GM19193 (cell line): ENCODE measurements around the gene EGFL8.

Experiments used
- POLR2A ChIP-seq: IDR thresholded peaks from 4 replicates; pipeline ENCODE4 v1.6.1; 2011; ENCODE audit not compliant: insufficient read depth, insufficient read length; ENCODE audit errors: extremely low read depth

EGFL8 gene

DNA sequence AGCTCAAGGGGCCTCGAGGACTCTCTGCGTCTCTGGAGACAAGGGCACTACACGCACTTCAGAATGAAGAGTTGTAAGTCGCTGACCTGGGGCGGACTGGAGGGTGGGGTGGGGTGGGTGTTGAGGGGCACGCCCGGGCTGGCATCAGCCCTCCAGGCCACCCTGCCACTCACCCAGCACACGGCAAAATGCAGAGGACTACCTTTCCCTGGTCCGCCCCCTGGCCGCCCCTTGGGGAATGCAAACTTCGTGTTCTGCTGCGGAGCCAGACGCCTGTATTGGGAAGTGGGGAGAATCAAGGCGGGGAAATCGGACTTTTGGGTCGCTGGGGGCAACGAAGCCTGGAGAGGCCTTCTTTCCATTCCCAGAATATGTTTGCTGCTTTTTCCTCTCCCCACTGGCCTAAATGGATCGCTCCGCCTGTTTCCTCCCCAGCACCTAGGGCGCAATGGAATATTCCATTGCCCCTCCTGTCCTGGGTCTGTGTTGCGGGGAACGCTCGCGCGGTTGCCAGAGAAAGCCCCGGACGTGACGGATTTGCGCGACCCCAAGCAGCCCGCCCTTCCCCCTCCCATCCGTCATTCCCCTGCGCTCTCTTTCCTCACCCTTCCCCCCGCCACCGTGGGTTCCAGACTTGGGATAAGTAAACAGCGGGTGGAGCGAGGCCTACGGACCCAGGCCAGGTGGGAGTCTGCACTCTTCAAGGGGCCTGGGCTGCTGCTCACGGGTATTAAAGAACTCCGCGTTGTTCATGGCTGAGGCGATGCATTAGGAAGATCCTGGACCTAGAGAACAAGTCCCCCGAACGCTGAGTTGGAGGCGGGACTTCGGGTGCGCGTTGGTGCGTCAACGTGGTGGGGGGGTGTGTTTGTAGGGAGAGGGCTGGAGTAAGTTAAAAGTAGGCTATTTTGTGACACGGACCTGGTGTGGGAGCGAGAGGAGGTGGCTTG lies 10.6 kb upstream of the EGFL8 start, which contains the start of gene PPT2:
Gene PPT2 (plus strand): TSS at position 578 of the 950 bp plus-strand sequence. CDS start 454 bp downstream, outside the sequence.
- TF ChIP-seq POLR2A, result no peak

DNA sequence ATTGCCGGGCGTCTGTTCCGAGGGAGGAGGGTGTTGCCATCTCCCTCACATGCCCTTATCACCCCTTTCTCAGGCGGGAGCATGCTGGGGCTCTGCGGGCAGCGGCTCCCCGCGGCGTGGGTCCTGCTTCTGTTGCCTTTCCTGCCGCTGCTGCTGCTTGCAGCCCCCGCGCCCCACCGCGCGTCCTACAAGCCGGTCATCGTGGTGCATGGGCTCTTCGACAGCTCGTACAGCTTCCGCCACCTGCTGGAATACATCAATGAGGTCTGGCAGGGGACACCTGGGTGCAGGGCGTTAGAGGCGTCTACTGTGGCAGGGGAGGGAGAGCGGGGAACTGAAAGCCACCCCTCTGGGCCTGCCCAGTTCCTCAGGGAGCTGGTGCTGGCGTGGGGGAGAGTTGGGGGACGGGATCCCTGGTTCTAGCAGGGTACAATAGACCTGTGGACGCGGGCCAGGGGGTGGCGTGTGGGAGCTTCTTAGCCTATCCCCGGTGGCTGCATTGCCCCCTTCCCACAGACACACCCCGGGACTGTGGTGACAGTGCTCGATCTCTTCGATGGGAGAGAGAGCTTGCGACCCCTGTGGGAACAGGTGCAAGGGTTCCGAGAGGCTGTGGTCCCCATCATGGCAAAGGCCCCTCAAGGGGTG lies 9.8 kb upstream of the EGFL8 start:
- TF ChIP-seq POLR2A, result no peak

DNA sequence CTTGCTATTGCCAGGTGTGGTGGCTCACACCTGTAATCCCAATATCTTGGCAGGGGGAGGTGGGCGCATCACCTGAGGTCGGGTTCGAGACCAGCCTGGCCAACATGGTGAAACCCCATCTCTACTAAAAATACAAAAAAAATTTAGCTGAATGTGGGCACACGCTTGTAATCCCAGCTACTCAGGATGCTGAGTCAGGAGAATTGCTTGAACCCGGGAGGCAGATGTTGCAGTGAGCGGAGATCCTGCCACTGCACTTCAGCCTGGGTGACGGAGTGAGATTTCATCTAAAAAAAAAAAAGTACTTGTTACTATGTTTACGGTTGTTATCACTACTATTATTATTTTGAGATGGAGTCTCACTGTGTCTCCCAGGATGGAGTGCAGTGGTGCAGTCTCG lies 7.5 kb upstream of the EGFL8 start:
- no peak for TF ChIP-seq POLR2A

DNA sequence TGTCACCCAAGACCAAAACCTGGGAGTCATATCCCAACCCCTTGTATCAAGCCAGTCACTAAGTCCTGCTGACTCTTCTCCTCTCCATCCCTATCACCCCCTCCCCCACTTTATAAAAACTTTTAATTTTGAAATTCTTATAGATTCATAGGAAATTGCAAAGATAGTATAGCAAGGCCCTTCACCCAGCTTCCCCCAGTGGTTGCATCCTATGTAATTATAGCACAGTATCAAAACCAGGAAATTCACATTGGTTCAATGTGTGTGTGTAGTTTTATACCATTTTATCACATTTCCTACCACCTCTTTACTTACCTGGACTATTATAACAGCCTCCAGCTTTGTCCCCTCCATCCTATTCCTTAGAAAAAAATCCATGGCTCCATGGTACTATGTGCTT lies 6.3 kb upstream of the EGFL8 start:
- no peak for TF ChIP-seq POLR2A

DNA sequence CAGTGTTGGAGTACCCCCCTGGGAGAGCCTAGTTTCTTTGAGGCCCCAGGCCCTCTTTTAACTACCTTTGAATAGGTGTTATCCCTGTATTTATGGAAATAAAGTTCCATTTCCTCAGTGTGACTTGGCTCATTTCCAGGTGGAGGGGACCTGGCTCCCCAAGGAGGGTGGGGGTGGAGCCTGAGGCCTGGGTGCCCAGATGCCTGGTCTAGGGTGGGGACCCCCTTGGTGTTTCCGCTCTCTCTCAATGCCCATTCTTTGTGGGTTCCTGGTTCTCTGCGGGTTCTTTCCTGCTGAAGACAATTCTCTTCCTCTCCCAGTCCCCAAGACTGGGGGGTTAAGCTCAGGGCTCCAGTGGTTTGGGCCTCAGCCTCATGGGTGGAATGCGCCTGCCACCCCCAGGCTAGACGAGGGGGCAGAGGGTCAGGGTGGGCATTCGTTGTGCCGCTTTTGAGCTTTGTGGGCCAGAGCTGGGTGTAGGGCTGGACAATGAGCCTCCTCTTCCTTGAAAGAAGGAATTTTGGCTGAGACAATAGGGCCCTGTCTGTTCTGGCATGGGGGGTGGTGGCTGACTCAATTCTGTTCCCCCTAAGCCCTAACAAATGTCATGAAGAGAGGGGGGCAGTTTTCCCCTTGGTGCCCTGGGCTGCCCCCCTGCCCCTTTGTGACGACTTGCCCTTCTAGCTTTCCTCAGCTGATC lies 686 bp upstream of the EGFL8 start:
- no peak for TF ChIP-seq POLR2A

DNA sequence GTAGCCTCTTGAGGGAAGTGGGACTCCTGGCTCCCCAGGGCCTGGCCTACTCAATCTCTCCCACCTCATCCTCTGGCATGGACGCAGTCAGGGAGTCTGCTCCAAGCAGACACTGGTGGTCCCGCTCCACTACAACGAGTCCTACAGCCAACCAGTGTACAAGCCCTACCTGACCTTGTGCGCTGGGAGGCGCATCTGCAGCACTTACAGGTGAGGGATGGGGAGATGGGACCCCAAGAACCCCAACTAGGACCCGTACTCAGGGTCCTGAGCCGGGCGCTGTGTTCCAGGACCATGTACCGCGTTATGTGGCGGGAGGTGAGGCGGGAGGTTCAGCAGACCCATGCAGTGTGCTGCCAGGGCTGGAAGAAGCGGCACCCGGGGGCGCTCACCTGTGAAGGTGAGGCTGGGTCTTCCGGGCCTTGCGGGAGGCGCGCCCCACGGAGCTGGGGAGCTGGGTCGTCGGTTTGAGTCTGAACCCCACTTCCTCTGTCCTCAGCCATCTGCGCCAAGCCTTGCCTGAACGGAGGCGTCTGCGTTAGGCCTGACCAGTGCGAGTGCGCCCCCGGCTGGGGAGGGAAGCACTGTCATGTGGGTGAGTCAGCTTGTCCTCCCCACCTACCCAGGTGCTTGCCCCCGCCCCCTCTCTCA lies 2.1 kb downstream of the EGFL8 start:
- TF ChIP-seq POLR2A, result no peak

DNA sequence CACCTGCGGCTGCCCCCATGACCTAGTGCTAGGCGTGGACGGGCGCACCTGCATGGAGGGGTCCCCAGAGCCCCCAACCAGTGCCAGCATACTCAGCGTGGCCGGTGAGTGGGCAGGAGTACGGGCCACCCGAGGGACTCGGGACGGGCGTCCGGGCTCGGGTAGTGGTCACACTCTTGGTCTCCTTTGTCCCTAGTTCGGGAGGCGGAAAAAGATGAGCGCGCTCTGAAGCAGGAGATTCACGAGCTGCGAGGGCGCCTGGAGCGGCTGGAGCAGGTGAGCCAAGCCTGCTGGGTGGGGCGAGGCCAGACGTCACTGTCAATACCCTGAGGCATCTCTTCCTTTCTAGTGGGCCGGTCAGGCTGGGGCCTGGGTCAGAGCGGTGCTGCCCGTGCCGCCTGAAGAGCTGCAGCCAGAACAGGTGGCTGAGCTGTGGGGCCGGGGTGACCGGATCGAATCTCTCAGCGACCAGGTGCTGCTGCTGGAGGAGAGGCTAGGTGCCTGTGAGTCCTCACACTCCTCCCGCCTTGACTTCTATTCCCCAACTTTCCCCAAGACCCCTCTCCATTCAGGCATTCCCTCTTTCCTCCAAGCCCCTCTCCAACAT lies 2.9 kb downstream of the EGFL8 start:
- TF ChIP-seq POLR2A, result no peak

DNA sequence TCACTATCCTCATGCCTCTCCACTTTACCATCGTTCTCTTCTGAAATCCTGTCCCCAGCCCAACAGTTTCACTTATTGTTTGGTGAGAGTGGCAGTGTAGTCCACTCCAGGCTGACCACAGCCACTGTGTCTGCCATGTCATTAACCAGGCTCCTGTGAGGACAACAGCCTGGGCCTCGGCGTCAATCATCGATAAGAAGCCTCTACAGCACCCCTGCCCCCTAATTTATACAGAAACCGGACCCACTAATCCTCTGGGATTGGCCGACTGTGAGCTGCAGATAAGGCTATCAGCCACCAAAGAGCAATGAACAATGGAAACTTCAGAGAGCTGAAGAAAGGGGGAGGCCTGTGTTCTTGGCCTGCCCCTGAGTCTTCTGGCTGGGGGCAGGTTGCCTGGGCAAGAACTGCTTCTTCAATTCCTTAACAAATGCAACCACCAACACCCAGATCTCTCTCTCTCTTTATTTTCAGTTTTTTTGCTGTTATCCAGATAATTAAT lies 3.4 kb downstream of the EGFL8 start:
- no peak for TF ChIP-seq POLR2A

DNA sequence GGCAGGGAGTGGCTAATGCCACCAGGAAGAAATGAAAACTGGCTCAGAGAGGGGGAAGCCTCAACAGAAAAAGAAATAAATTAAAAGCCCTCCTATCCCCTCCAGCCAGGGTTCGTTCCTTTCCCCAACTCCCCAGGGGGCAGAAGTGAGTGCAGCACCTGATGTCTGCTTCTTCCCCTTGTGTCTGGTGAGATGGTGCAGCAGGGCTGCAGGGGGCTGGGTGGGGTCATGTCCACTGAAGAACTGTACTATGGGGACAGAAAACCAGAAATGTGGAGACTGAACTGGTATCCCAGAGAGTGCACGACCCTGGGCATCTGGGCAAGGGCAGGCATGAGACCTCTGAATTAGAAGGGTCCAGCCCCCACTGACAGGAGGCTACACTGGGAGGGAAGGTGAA lies 4.0 kb downstream of the EGFL8 start:
- TF ChIP-seq POLR2A, result no peak

DNA sequence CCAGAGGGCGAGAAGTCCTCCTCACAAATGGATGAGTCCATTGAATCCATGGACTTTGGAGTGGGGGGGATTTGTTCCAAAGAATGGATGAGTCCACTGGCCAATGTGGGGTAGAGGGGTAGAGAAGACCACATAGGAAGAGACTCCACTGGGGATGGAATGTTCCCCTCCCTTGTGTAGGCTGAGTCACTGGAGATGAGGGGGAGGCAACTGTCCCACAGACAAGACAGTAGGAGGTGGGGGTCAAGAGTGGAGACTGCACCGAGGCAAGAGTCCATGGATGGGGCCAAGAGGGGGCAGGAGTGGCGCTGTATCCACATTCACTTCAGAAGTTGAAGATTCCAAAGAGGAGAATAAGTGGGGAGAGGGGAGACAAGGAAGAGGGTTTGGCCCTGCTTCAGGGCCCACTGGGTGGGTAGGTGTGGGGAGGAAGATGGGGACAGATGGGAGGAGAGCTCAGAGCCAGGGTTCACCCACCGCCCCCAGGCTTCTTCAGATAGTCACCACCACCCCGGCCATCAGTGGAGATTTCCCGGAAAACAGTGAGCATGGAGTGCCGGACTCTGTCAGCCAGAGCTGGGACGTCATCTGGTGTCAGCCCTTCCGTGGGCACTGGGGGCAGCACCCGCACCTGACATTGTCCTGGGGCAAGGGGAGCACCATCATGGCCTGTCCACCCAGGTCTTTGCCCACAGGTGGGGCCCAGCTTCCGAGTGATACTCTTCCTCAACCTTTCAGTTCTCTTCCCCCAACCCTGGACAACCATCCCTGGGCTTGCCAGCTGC lies 4.6 kb downstream of the EGFL8 start:
- no peak for TF ChIP-seq POLR2A

DNA sequence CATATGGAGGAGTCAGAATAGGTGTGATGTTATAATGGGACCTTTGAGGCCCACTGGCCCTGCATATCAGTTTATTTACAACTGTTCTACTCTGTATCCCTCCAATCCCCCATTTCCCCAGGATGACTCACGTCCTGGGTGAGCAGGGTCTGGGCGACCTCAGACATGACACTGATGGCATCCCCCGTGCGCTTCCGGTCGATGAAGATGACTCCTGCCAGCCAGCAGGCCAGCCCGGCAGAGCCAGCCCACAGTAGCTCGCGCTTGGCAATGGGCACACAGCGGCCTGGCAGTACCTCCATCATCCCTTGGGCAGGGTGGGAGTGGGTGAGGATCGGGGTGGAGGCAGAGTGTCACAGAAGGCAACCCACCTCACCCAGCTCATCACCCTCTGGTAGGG lies 5.9 kb downstream of the EGFL8 start:
- TF ChIP-seq POLR2A, result no peak

DNA sequence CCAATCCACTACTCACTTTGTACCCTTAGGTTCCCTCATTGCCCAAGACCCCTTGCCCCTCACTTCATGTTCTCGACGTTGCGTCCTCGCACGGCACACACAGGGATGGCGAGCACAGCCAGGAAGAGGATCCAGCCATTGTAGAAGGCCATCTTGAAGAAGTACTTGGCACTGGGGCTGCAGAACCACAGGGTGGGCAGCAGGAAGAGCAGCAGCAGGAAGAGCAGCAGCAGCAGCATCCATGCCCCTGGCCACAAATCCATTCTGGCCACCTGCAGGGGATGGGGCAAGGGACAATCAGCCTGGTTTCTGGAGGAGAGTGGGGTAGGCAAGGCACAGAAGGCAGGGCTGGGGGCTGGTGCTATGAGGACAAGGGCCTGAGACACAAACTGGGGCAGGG lies 6.8 kb downstream of the EGFL8 start:
- no peak for TF ChIP-seq POLR2A

DNA sequence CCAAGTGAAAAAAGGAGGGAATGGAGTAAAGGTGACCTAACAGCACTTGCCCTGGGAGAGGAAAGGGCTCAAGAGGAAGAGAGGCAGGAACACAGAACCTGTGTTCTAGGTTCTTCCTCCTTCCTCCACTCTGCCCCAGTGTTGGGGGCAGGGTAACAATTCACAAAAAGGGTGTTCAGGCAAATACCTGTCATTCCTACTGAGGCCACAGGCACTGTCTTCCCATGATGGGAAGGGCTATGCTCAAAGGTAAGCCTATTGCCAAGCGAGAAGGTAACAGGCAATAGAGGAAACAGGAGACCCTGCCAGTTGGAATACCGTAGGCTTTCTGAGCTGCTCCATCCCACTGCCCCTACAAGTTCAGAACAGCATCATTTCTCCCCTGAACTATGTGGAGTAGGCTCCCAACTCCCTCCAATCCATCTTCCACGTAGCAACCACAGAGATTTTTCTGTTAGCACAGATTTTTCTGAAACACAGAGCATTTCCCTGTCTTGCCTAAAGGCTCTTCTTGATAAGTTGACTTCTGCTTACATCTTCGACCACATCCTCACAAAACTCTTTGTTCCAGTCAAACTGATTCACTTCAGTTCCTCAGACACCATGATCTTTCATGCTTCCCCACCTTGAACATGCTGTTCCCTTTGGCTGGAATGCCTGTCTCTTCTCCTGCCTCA lies 8.8 kb downstream of the EGFL8 start:
- no peak for TF ChIP-seq POLR2A
